Pancreas (tissue), 10 donors: ENCODE measurements around the gene TTC7B. TPM values are rescaled to one million over a fixed set of nuclear protein-coding genes. Genes with fewer than 3 reads are reported as not detected.
A peak's percentile ranks its signal among the peaks of the same experiment; 100 is the strongest.

Experiments
- ATAC-seq, 4 donors: fragments of 200-7000 bp; cut with Tn5 transposase; one replicate each; pipeline versions ENCODE4 v1.8.0 to v1.9.1; 2020; ENCODE audit warnings: mild to moderate bottlenecking in 4 of 4, moderate library complexity in 4 of 4
- DNase-seq, 6 donors: peaks; one replicate each; pipeline ENCODE4 v3.0.0-alpha.2; 2020
- FAIRE-seq: peaks from 2 replicates; lab custom pipeline; 2012; peaks lifted over from hg19 to GRCh38; lab: Jason Lieb, UNC
- H3K27ac ChIP-seq, 4 donors: fragments of 200-600 bp; sonication (generic); 1 replicate in 3 of 4; 2 replicates in 1 of 4; pipeline versions ENCODE4 v1.5.0 to v1.8.0; 2020
- H3K27me3 ChIP-seq, 4 donors: fragments of 200-600 bp; one replicate each; pipeline ENCODE4 v1.8.0; 2021
- H3K36me3 ChIP-seq, 3 donors: fragments of 200-600 bp; sonication (generic) in 1 of 3; one replicate each; pipeline versions ENCODE4 v1.5.0 to v1.8.0; 2020 to 2021
- H3K4me1 ChIP-seq, 3 donors: fragments of 200-600 bp; one replicate each; pipeline ENCODE4 v1.8.0; 2021
- H3K4me3 ChIP-seq, 4 donors: fragments of 200-600 bp; sonication (generic) in 2 of 4; one replicate each; pipeline versions ENCODE4 v1.5.0 to v1.8.0; 2020 to 2021
- H3K9me3 ChIP-seq, 4 donors: fragments of 200-600 bp; one replicate each; pipeline ENCODE4 v1.8.0; 2021
- WGBS, 2 donors: extraction: QIAGEN DNeasy Blood & Tissue Kit; methylation state at CpG; one replicate each; pipeline ENCODE4 v1.1.7; 2013; 5-methylcytosine and 5-hydroxymethylcytosine counted together
- intact Hi-C, 3 donors: fragments of 100-400 bp; cut with DNase I; formaldehyde crosslinking; loops; one replicate each; pipeline versions ENCODE4 v1.11.1 to v1.14.2; 2022
- polyA plus RNA-seq, 2 donors: library from polyadenylated mRNA; stranded (reverse); fragments of 200-250 nt; gene quantifications; one replicate each; pipeline ENCODE4 v1.2.3, GENCODE V29; 2013
- total RNA-seq, 6 donors: library from RNA; stranded (reverse); fragmentation: NEBNext Ultra II Directional in 4 of 6; extraction: Animal tissue kit (Norgen Biotek cat#: 25700) in 4 of 6; gene quantifications; one replicate each; pipeline versions ENCODE4 v1.2.1 to v1.2.4, GENCODE V29; 2021 to 2023
- TF ChIP-seq, protein P1 (sequence below), 4 donors: fragments of 200-600 bp; sonication (generic) in 3 of 4; IDR thresholded peaks; one replicate each; pipeline versions ENCODE4 v1.5.0 to v1.8.0; 2021; ENCODE audit warnings: antibody characterized with exemption in 4 of 4
- donor health status: healthy with polysubstance abuse.
- donor health status: DM: no; HTN: no; CAD: no; lungs with moderate emphysema.
- donor health status: DM: no; HTN: no; CAD: no.
- donor health status: control.
- donor health status: control.
- donor health status: Bipolar disorder and iron deficiency.
- donor health status: DM: yes; HTN: yes; CAD: no.
- donor health status: DM: no; HTN: no; CAD: no.
- donor health status: DM: no; HTN: no; CAD: no.
- donor health status: DM: yes; HTN: yes; CAD: no.

The TTC7B gene
- total and polyA plus RNA-seq, 8 donors = 8.9 to 39.6 (median 29.6) TPM

DNA sequence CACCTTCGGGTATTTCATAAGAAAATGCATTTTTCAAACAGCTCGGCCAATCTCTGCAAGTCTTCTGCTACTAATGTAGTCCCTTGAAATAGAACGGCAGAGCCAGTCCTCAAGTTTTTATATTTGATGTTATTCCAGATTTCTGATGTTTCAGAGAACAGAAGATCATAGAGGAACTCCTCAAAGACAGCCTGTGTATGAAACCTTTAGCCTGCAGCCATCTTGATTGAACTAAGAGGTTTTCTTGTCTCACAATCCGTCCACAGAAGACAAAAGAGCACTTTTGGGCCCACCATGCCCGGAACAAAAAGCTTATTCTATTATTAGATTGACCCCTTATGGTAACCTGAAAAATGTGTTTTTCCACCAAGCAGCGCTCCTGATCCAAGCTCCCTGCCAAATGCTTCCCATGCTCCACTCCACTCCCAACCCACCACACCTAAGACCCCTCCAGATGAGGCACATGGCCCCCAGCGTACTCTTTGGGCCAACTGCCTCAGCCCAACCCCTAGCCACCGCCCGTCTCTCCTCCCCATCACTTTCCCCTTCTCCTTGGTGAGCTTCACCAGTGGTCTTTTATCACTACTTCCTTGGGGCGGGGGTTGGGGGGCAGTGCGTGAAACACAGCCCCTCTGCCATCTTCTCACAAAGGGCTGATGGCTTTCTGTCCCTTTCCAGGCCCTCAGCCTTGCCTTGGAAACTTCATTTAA lies 243.6 kb downstream of the TTC7B start:
- H3K36me3 ChIP-seq = peaks cover 0 to 5% (median 0%) of the 10 kb centered on the region in 3 donors
- TF ChIP-seq, protein P1, sequence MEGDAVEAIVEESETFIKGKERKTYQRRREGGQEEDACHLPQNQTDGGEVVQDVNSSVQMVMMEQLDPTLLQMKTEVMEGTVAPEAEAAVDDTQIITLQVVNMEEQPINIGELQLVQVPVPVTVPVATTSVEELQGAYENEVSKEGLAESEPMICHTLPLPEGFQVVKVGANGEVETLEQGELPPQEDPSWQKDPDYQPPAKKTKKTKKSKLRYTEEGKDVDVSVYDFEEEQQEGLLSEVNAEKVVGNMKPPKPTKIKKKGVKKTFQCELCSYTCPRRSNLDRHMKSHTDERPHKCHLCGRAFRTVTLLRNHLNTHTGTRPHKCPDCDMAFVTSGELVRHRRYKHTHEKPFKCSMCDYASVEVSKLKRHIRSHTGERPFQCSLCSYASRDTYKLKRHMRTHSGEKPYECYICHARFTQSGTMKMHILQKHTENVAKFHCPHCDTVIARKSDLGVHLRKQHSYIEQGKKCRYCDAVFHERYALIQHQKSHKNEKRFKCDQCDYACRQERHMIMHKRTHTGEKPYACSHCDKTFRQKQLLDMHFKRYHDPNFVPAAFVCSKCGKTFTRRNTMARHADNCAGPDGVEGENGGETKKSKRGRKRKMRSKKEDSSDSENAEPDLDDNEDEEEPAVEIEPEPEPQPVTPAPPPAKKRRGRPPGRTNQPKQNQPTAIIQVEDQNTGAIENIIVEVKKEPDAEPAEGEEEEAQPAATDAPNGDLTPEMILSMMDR (IDR thresholded peaks at IDR 0.05) = no peak
- H3K27ac ChIP-seq = no peak overlapping the region
- intact Hi-C loops = no loop called here
- no peaks in the 10 kb centered on the region for H3K4me1 ChIP-seq
- FAIRE-seq (no peak), ATAC-seq (no peak), DNase-seq (no peak)
- 92 to 96% methylated on average over 11 of the region's 11 CpGs for WGBS, 2 donors
- no peak overlapping the region for H3K4me3 ChIP-seq
- H3K27me3 ChIP-seq = no peaks in the 10 kb centered on the region
- H3K9me3 ChIP-seq = no peaks in the 10 kb centered on the region

DNA sequence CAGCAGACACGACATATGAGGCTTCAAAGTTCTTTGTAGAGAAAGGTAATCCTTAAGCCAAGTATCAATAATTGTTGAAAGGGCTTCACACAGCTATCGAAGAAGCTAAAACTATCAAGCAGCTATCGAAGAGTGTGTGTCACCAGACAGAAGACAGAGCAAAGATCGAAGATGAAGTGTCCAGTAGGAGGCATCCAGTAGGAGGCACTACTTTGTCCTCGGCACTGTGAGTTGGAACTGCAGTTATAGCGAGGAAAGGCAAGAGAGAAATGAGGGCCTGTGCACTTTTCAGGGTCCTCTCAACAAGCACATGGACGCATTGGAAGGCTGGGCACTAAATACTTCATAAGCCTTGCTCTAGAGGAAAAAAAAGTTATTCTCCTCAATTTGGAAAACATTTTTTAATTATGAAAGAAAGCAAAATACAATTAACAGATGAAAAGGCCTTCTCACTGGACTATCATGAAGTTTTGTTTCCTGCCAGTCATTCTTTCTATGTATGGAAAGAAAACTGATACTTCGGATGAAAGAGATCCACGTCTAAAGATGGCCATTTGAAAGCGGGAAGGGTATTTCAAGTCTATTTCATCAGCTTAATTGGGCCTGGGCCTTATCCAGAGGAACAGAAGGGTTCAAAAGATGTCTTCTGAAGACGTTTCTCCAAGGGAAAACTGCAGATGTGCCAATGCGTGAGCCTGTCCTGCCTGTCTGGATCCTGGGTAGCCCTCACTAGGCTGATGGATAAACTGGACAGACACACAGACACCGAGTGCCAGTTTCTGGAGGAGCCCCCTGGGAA lies 244.9 kb downstream of the TTC7B start:
- Histone ChIP-seq H3K27me3 (no peaks in the 10 kb centered on the region), H3K27ac (no peak overlapping the region), H3K4me3 (no peak overlapping the region), H3K36me3 (no peaks in the 10 kb centered on the region), H3K9me3 (no peaks in the 10 kb centered on the region), H3K4me1 (no peaks in the 10 kb centered on the region)
- intact Hi-C loops = no loop called here
- FAIRE-seq = no peak
- no peak for ATAC-seq
- DNase-seq = no peak
- WGBS, 2 donors = 82 to 94% methylated on average over 13 of the region's 13 CpGs
- TF ChIP-seq, protein P1 (IDR thresholded peaks at IDR 0.05) = no peak

DNA sequence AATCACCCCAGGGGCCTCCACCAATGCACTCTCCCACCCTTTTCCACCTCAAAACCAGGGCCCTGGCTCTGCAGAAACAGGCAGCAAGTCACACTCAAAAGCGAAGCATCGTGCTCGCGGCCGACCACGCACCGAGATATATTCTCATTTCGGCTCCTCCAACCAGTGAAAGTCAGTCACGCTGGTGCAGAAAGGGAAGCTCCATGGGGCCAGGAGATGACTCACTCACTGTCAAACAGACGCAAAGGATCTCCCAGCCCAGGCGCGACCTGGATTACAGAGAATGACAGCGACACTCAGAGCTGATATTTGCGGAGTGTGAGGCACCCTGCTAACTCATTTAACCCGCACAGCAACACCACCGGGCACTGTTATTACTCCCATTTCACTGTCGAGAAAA lies 245.8 kb downstream of the TTC7B start:
- DNase-seq = no peak
- 91 to 93% methylated on average over 17 of the region's 17 CpGs for WGBS, 2 donors
- Histone ChIP-seq H3K36me3 (no peaks in the 10 kb centered on the region), H3K27me3 (no peaks in the 10 kb centered on the region), H3K9me3 (no peaks in the 10 kb centered on the region), H3K4me3 (no peak overlapping the region), H3K4me1 (no peaks in the 10 kb centered on the region), H3K27ac (no peak overlapping the region)
- ATAC-seq = no peak
- intact Hi-C loops = no loop called here
- FAIRE-seq = no peak
- TF ChIP-seq, protein P1 (IDR thresholded peaks at IDR 0.05) = no peak

DNA sequence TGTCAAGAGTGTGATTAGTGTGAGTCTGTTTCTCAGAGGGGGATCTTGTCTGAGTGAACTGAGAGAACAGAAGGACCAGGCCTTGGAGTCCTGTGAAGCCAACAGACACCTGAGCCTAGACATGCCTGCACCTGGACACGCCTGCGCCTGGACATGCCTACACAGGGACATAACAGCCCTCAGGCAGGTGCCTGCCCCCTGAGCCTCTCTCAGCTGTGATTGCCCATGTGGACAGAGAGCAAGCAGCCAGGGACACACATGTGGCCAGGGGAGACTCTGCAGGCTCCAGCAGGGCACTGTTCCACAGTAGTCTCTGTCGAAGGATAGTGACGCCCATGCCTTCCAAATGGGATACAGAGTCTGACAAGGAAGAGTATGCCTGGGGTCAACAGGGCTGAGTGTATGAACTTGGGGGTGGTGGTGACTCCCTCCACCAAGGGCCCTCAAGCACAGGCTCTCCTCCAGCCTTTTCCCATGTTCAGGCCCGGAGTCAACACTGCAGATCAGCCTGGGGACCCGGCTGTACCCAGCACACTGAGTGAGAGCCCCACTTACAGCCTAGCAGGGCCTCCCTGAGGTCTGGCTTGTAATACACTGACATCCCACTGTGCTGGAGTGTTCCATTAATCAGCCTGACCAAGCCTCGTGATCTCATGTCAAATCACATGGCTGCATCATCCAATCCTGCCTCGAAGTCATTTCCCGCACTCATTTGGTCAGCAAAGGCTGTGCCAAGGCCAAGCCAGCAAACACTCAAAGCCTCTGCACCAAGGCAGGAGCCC lies 246.4 kb downstream of the TTC7B start:
- H3K9me3 ChIP-seq = no peaks in the 10 kb centered on the region
- no peaks in the 10 kb centered on the region for H3K27me3 ChIP-seq
- TF ChIP-seq, protein P1 (IDR thresholded peaks at IDR 0.05) = no peak
- no peak for ATAC-seq
- no peaks in the 10 kb centered on the region for H3K4me1 ChIP-seq
- no peak overlapping the region for H3K27ac ChIP-seq
- FAIRE-seq = no peak
- H3K4me3 ChIP-seq = no peak overlapping the region
- intact Hi-C loops = no loop called here
- no peaks in the 10 kb centered on the region for H3K36me3 ChIP-seq
- WGBS, 2 donors = 91% methylated on average over 9 of the region's 9 CpGs
- peak in 1 of 6 donors; percentile 18 for DNase-seq
